GM21717 (cell line): Measurements from ENCODE around the gene COL3A1.

Experiments used
- ATAC-seq: cut with Tn5 transposase; IDR thresholded peaks from one replicate; pipeline ENCODE4 v1.9.1; 2021; ENCODE audit warnings: mild to moderate bottlenecking, moderate library complexity; ENCODE audit not compliant: unreplicated experiment

Gene COL3A1

GRCh38 chr2:188974164-188974563 lies at the start of gene COL3A1:
COL3A1 (plus strand) TSS chr2:188974373; CDS start chr2:188974490, 117 bp downstream.
- ATAC-seq = no peak

GRCh38 chr2:188928643-188929042 lies 45.5 kb upstream of the COL3A1 start:
- ATAC-seq = no peak

- ATAC-seq = no peak
Observed at GRCh38 chr2:188931361-188931760, 42.8 kb upstream of the COL3A1 start.

GRCh38 chr2:188937228-188938220 lies 36.6 kb upstream of the COL3A1 start:
- ATAC-seq = no peak

- no peak for ATAC-seq
Observed at GRCh38 chr2:188940171-188940570, 34.0 kb upstream of the COL3A1 start.

GRCh38 chr2:188944442-188944841 lies 29.7 kb upstream of the COL3A1 start:
- no peak for ATAC-seq

GRCh38 chr2:188949046-188949818 lies 24.9 kb upstream of the COL3A1 start:
- no peak for ATAC-seq

- no peak for ATAC-seq
Observed at GRCh38 chr2:188952901-188953300, 21.3 kb upstream of the COL3A1 start.

- ATAC-seq = no peak
Observed at GRCh38 chr2:188956290-188956689, 17.9 kb upstream of the COL3A1 start.

- no peak for ATAC-seq
Observed at GRCh38 chr2:188956961-188957360, 17.2 kb upstream of the COL3A1 start.

GRCh38 chr2:188957646-188958045 lies 16.5 kb upstream of the COL3A1 start:
- no peak for ATAC-seq

GRCh38 chr2:188963741-188964140 lies 10.4 kb upstream of the COL3A1 start:
- ATAC-seq = no peak

GRCh38 chr2:188964976-188965546 lies 9.1 kb upstream of the COL3A1 start:
- ATAC-seq = no peak

- no peak for ATAC-seq
Observed at GRCh38 chr2:188965563-188965962, 8.6 kb upstream of the COL3A1 start.

GRCh38 chr2:188966079-188966571 lies 8.0 kb upstream of the COL3A1 start:
- ATAC-seq = no peak

GRCh38 chr2:188966728-188967440 lies 7.3 kb upstream of the COL3A1 start:
- no peak for ATAC-seq

GRCh38 chr2:188969236-188969635 lies 4.9 kb upstream of the COL3A1 start:
- no peak for ATAC-seq

- no peak for ATAC-seq
Observed at GRCh38 chr2:188969651-188970050, 4.5 kb upstream of the COL3A1 start.

- ATAC-seq = no peak
Observed at GRCh38 chr2:188970211-188970610, 4.0 kb upstream of the COL3A1 start.

GRCh38 chr2:188971432-188971861 lies 2.7 kb upstream of the COL3A1 start:
- no peak for ATAC-seq

GRCh38 chr2:188973641-188974040 lies 532 bp upstream of the COL3A1 start:
- no peak for ATAC-seq
